Non-pigmented ciliary epithelial cell (primary cell): Measurements from ENCODE around the gene NXN.

Experiments
- DNase-seq: peaks from one replicate; pipeline ENCODE4 v3.0.0-alpha.2; 2010; ENCODE audit warnings: low read depth

NXN gene

DNA sequence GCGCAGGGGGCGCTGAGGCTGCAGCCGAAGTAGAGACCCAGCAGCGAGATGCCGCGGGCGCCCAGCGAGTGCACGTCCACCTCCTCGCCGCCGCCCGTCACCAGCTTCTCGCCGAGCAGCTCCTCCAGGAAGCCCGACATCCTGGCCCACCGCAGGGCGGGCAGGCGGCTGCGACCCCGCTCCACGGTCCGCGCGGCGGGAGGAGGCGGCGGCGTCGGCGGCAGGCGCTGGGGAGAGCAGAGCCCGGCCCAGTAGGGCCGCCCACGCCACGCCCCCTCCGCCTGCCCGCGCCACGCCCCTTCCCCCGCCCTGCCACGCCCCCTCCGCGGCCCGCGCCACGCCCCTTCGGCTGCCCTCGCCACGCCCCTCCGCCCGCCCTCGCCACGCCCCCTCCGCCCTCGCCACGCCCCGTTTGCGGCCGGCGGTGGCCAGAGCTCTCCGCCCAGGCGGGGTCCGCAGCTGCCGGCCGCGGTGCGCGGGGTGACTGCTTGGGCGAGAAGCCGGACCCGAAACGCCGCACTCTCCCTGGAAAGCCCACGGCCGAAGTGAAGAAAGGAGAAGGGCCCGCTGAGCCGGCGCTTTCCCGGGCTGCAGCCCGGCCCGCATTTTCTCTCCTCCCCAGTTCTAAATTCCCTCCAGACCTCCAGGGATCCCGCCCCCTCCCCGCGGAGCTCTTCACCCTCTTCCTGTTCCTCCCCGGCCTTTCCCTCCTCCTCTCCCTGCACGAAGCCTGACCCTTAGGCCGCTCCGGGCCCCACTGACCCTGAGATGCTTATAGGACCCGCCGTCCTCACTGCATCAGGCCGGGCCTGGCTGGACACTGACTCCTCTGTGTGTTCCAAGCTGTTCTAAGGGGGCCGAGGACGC, at the start of gene NXN:
TSS of gene NXN (minus strand) at position 238 of the 867 bp plus-strand sequence.
- DNase-seq: no peak

DNA sequence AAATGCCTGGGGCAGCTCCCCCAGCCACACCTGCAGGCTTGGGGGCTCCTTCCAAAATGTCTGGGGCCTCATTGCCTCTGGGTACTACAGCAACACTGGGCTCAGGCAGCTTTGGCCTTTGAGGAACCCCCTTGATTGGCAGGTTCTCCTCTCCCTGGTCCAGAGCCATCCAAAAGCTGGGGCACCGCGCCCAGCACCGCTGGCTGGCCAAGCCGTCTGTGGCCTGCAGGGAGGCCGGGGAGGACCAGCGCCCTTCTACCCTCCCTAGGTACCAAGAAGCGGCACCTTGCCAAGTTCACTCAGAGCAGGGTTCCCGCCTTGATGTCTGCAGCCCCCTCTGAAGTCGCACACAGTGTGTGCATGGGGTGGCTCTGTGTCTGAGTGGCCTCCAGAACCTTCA, 47.5 kb upstream of the NXN start:
- DNase-seq: no peak

DNA sequence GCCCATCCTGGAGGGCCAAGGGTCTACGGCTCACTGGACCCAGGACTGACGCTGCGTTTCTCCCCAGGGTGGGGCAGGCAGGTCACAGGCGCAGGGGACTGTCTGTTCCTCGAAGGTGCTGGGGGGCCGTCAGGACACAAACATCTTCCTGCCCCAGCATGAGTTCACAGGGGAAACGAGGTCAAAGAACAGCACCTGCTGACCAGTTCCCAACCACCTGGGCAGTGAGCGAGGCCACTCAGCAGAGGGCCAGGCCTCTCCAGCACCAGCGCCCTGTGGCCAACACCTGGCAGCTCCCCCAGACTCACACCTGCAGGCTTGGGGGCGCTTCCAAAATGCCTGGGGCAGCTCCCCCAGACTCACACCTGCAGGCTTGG, 47.0 kb upstream of the NXN start:
- DNase-seq: no peak

DNA sequence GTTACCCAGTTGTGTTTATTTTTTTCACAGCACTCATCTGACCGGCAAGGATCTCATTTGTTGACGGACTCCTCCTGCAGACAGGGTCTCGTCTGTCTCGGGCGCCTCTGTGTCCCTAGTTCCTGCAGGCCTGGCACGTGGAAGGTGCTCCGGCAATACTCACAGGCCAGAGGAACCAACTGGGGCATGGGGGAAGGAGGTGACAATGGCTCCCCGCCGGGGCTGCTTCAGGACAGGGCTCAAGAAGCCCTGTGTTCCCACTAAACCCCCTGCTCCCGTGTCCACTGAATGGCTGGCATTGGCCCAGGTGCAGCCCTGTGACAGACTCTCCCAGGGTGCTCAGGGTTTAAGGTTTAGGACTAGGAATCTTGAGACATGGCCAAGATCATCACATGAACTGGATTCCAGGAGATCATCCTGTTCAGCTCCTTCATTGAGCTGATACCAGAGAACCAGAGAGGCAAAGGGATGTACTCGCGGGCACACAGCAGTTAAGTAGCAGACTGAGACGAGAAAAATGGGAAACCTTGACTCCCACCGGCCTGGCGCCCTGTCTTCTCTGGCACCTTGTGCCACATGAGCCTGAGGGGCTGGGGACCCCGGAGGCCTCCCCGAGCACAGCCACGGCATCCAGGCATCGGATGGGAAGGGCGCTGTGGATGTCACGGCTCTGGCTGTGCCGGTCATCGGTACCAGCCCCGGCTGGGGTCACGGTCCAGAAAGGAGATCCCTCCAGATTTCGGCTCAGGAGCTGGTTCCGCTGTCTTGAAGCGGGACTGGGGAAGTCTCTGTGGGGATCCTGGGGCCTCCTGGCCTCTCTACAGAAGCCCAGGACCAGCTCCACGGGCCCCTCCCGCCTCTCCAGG, 46.4 kb upstream of the NXN start:
- no peak for DNase-seq

DNA sequence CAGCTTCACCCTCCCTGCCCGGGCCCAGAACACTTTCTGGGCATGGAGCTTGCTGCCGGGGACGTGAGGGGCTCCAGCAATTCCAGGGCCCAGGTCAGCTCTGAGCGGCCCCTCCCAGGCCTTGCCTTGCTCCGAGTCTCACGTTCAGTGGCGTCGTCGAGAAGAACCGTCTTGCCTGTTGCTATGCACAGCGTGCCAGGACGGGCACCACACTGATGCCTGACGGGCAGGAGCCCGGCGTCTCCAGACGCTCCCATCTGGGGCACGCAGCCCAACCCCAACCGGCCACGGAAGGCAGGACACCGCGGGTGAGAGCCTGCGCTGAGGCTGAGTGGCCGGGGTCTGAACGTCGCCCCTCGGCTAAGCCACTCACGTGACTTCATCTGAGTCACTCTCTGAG, 44.5 kb upstream of the NXN start:
- no peak for DNase-seq

DNA sequence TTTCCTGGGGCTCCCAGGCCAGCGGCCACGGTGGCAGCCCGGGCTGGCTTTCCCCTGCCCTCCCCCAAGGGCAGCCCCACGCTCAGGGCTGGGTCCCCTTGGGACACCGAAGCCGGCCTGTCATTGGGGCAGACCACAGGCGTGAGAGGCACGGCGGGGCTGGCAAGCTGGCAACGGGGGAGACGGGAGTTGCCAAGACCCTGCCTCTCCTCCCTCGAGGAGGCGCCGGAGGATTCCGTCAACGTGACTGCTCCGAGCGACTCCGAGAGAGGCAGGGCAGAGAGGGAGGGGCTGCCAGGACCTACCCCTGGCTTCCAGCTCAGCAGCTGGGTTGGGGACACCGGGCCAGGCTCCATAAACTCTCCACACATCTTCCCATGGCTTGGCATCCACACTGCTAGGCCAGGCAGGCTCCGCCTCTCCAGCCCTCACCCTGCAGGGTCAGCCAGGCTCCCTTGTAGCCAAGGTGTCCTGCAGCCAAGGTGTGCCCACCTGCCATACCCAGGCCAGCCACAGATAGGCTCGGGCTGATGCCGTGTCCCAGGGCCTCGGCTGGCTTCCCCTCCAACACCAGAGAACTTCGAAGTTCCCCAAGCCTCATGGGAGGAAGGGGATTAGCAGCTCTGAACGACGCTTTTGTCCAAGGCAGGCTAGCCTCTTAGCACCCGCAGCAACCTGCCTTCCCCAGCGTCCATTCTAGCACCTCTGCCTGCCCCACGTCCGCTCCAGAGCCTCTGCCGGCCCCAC, 42.9 kb upstream of the NXN start:
- no peak for DNase-seq

DNA sequence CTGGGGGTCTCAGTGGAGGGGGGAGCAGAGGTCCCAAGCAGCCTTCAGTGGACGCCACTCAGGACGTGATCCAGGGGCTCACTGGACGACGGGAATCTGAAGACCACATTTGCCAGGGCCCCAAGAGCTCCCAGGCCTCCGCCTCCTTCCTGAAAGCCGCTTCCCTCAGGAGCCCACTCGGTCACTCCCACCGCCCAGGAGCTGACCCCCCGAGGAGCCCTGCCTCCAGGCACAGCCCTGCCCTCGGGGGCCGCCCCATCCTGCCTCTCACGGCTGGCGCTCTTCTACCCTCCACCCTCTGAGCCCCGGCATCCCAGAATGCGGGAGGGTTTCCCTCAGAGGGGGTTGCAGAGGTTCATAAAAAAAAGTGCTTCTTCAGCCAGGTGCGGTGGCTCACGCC, 41.6 kb upstream of the NXN start:
- no peak for DNase-seq

DNA sequence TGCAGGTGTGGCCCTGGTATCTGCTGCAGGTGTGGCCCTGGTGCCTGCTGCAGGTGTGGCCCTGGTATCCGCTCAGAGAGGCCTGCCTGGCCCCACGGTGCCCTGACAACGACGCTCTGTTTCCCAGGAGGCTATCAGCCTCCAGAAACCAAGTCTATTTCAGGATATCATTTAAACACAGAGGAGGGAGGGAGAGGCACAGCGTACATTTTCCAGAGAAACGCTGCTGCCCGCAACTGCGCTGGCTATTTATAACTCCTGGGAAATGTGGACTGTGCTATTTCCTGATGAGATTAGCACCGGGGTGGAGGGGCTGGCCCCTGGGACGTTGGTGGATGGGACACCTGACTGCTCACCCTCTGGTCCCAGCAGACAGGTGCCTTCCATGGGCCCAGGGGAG, 39.9 kb upstream of the NXN start:
- no peak for DNase-seq

DNA sequence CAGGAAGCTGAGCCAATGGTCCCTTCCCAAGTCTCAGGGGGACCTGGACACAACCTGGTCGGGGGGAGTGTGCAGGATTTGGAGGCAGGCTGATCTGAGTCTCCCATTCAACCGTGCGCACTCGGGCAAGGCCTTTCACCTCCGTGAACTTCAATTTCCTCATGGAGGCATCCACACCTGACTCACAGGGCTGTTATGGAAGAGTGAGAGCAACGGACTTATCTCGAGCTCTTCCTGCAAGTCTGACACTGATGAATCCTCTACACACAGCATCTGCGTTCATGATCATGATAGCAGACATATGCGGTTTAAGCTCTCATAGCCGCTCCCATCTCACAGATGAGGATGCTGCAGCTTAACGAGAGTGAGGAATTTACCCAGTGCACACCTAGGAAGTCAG, 39.0 kb upstream of the NXN start:
- DNase-seq: no peak

DNA sequence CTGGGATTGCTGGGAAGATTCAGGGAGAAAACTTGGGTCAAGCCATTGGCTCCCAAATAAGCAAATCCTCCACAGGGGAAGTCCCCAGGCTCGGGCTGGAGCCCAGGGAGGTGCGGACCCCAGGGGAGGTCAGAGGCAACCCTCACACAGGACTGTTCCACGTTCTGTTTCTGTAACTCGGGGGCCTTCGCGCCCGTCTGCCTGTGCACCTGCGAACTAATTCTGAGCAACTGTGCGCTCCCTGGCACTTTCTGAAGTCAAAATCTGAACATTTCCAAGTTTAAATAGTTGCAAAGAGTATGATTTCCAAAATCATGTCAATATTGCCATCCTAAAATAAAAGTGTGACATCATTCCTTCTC, 34.1 kb upstream of the NXN start:
- DNase-seq: no peak

DNA sequence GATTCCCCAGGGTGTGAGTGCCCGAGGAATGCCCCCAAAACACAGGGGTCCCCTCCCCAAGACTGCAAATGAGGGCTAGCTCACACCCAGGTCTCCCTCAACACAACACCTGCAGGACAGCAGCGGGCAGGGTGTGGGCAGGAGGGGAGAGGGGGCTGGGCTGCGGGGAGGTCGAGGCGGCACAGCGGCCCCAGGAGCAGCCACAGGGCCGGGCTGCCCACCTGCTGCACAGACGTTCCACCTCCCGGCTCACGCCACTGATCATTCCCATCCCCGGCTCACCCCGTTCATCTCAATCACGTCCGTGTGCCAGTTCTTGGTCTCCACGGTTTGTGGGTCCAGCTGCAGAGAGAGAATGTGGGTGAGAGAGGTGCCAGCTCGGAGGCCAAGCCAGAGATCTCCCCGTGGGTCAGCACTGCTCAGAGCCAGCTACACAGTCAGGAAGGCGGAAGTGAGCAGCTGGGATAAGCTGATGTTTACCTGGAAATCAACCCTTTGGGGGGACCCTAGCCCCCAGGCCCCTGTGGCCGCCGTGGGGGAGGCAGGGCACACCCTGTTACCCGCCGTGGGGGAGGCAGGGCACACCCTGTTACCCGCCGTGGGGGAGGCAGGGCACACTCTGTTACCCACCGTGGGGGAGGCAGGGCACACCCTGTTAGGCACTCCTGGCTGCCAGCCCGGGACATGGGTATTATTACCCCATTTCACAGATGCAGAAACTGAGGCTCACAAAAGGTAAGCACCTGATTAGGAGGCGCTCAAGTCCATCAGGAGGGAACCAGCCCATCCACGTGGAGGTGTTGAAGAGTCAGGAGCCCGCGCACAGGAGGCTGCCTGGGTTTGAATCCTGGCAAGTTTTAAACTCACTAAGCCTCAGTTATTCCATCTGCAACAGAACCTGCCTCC, 33.5 kb upstream of the NXN start:
- DNase-seq: no peak

DNA sequence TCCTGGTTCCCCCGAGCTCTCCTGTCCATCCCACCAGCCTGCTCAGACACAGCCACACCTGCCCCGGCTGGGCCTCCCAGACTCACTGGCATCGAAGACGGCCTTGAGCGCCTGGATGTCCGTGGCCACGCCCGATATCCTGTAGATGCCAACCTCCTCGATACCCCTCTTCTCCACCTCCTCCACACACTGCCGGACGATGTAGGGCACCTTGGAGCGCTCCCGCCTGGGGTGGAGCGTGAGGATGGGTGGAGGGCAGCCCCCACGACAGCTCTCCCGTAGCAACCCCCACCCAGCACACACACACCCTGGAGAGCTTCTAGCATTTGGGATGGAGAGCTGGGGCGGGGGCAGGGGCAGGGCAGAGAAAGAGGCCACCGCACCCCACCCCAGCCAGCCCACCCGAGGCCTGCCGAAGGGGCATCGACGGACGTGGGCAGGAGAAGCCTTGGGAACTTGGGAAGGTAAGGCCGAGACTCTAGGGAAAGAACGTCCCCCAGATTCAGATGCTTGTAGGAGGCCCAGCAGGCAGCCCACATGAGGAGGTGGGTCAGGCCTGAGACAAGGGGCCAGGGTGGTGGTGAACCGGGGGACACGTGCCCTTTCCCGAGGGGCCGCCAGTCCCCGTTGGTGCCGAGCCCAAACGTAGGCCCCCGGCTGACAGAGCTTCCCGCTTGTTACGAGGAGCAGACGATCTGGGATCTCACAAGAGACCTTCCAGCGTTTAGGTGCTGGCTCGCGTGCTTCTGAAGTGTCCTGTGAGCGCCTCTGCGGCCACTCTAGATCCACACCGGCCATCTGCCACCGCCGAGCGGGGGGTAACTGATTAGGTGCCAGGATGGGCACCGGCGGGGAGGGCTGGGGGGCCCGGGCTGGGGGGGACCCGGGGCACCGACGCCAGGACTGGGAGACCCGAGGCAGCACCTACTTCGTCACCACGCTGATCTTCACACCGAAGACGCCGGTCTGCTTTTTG, 32.5 kb upstream of the NXN start:
- DNase-seq: no peak

DNA sequence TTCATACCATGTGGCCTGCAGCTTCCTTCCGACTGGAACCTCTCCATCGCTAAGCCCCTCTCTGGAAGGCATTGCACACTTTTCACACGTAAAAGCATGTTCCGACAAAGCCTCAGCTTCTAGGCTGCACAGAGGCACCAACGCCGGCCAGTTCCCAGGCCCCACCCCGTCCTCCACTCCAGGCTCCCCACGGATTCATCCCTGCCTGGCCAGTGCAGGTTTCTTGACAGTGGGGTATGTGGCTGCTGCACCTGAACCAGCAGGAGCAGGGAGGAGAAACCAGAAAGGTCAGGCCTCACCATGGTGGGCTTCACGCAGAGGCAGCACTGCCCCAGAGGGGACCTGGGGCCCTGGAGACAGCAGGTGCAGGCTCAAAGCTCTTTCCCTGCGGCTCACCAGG, 31.6 kb upstream of the NXN start:
- DNase-seq: no peak

DNA sequence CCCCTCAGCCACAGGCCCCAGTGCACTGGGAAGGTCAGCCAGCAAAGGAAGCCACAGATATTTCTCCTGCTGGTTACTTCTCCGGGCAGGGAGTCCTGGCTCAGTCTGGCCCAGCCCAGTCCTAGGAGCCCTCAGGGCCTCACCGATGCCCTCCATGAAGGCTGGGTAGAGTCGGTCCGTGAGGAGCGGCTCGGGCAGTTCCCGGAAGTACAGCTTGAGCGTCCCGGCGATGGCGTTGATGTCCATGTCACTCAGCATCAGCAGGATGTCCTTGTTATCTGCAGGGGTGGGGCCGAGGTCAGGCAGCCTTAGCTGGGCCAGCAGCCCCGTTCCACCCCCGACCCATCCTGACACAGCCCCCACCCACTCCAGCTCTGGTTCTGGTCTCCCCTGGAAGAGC, 31.0 kb upstream of the NXN start:
- no peak for DNase-seq

DNA sequence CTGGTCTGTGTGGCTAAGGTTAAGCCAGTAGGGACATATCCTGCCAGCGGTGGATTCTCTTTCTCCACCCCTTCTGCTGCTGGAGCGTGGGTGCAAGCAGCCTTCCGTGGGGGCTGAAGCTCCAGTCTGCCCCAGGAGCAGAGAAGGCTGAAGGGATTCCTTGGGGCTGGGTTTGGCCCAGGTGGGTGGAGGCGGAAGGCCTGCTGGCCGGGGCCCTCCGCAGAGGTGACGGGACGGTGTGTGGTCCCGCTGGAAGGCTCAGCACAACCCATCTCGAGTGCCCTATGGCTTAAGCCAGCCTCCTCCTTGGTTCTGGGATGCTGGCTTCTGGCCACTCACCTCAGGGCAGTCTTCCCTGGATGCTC, 30.5 kb upstream of the NXN start:
- DNase-seq: no peak

DNA sequence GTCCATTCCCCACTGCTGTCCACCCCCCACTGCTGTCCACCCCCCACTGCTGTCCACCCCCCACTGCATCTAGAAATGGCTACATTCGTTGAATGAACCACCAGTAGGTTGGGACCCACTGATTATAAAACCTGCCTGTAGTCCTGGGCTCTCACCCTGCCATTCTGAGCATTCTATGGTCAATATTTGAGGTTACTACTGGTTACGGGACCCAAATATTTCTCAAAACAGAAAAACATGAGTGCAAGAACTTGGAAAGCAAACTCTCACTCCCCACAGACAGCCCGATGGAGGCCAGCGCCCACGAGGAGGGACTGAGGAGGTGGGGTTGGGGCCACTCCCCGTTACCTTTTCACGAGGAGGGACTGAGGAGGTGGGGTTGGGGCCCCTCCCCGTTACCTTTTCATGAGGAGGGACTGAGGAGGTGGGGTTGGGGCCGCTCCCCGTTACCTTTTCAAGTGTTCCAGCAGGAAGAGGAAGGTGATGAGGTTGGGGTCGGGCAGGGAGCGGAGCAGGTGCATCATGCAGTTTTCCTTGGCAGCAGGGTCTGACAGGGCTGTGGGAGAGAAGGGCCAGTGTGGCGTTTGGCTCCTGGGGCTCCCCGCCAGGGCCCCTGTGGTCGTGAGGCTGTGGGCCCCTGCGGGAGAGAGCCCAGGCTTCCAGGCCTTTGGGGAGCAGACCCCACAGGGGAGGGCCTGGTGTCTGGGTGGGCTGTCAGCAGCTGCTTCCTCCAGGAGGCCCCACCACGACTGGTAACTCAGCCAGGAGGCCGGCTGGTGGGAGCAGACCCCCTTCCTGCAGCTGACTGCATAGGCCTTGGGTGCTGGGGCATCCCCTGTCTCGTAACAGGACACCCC, 29.9 kb upstream of the NXN start:
- no peak for DNase-seq

DNA sequence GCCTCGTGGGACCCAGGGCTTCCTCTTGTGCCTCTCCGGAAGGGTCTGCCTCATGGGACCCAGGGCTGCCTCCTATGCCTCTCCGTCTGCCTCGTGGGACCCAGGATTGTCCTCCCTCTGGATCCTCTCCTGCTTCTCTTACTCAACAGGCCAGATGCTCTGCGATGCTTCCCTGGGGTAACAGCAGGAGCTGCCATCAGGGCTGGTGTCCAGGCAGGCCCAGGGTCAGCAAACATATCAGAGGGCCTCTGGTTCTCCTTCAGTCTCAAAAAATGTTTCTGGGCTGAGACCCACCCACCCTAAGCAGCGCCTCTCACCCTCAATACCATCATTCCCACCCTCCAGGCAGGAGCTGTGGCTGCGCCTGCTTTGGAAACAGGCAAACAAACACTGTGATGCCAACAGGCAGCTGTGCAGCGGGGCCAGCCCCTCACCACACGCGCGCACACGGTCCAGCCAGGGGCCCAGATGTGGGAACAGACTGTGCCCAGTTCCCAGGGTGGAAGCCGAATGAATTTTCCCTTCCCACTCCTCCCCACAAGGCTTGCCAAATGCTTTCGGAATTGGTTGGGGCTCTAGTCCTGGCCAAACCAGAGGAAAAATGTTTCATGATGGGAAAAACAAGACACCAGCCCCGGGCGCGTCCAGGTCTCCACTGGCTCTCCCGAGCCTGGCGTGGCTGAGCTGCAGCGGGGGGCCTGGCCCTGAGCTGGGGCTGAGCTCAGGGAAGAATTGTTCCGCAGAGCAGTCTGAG, 28.6 kb upstream of the NXN start:
- no peak for DNase-seq

DNA sequence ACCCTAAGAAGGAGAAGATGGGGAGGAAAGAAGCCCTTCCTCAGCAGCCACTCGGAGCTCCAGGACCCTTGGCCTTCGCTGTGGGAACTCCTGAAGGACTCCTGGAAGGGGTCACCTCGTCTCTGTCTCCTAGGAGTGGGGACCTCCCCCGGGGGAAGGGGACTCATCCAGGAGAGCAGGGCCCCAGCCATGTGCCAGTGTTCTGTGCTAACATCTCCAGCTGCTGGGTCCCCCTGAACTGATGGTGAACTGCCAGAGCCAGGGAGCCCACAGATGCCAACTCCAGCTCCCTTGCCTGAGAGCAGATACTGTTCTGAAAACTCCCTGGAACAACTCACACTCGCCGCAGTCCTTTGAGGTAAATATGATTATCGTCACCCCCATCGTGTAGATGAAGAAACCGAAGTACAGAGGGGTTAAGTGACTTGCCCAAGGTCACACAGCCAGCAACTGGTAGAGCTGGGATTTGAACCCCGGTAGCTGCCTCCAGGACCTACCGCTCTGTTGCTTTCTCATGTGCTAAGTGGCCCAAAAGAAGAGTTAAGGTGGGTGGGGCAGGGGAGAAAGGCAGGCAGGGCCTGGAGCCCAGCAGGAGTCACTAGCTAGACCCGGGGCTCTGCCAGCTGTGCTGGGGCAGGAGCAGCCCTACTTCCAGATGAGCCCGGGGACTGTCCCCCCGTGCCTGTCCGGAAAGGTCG, 27.9 kb upstream of the NXN start:
- no peak for DNase-seq
